AG10803 (cell line): ENCODE data around the gene LTBP3.

Source experiments
- DNase-seq: peaks from one replicate; pipeline ENCODE4 v3.0.0; 2010; ENCODE audit warnings: low read depth
- H3K4me3 ChIP-seq: 2 replicates; pipeline ENCODE4 v1.5.1; 2011; ENCODE audit warnings: mild to moderate bottlenecking, low read length, control low read depth
- CTCF ChIP-seq: conservative IDR thresholded peaks from 2 replicates; pipeline ENCODE4 v1.5.1; 2011; ENCODE audit warnings: mild to moderate bottlenecking, low read length, control low read depth, inconsistent platforms

The LTBP3 gene

DNA sequence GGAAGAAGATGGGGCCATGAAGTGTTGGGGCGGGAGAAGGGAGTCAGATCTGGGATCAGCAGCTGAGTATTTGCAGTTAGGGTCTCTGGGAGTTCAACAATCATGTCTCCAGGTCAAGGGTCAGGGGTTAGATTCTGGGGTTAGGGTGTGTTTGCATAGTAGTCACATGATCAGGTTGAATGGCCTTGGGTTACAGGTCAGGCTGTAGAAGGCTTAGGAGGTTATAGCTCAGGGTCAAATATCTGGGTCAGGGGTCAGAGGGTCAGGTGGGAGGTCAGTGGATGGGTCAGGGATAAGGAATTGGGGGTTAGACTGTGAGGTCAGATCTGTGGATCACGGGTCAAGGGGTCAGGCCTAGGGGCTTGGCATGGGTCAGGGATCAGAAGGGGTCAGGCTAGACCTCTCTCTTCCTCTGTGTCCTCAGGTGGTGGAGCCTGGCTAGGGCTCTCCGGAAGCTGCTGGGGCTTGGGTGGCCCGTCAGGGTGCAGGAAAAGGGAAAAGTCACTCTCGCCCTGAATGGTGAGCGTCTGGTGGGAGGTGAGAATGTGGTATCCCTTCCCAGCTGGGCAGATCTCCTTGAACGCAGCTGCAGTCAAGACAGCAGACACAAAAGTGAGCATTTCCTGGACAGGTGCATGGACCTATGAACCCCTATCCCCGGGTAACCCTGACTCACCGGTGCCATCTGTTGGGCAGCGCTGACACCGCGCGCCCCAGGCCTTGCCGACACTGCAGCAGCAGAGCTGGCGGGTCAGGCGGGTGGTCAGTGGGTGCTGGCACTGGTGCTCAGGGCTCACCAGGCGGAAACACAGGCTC, 6.4 kb downstream of the LTBP3 start:
- peak; percentile 39 for TF ChIP-seq CTCF
- no peak overlapping the region for H3K4me3 ChIP-seq
- no peak for DNase-seq

GRCh38 chr11:65549096-65549495, 9.1 kb downstream of the LTBP3 start:
- no peak for TF ChIP-seq CTCF
- no peak for DNase-seq
- H3K4me3 ChIP-seq = no peak overlapping the region

DNA sequence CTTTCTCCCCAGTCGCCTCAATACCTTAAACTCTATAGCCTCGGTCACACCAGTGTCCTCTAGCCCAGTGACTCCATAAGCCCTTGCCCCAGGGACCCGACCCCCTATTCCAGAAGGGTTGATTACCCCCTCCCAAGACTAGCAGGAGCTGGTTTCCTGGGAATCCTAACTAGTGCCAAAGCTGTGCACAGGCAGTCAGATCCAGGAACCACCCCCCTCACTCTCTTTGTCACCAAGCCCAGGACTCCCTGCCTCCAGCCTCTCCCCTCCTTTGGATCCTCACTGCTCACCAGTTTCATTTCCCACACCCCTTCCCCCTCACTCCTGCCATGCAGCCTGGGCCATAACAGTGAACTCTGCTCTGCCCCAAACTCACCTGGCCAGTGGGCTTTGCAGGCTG, 9.8 kb downstream of the LTBP3 start:
- DNase-seq = no peak
- TF ChIP-seq CTCF = no peak

DNA sequence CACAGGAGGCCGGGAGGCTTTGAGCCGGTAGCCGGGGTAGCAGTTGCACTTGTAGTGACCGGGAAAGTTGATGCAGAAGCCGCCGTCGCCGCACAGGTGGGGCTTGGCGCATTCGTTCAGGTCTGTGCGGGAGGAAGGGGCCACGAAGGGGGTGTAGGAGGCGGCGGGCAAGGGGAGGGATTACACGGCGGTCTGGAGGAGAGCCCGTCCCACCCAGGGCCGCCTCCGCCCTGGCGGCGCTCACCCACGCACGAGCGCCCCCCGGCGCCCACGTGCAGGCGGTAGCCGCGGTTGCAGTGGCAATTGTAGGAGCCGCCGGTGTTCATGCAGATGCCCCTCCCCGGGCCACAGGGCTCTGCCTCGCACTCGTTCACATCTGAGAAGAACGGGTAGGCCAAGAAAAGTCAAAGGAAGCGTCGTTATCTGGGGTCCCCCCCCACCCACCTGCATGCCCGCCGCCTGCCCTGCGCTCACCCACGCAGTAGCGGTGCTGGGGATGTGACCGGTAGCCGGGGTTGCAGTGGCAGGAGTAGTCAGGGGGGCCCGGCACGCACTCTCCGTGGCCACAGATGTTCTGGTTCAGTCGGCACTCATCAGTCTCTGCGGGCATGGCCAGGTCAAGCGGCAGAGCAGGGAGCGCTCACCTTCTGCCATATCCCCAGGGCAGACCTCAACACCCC, 10.6 kb downstream of the LTBP3 start:
- no peak for DNase-seq
- H3K4me3 ChIP-seq = no peak overlapping the region
- no peak for TF ChIP-seq CTCF

More for the DNA sequence above, 9.8 kb downstream of the LTBP3 start:
- H3K4me3 ChIP-seq = no peak overlapping the region

DNA sequence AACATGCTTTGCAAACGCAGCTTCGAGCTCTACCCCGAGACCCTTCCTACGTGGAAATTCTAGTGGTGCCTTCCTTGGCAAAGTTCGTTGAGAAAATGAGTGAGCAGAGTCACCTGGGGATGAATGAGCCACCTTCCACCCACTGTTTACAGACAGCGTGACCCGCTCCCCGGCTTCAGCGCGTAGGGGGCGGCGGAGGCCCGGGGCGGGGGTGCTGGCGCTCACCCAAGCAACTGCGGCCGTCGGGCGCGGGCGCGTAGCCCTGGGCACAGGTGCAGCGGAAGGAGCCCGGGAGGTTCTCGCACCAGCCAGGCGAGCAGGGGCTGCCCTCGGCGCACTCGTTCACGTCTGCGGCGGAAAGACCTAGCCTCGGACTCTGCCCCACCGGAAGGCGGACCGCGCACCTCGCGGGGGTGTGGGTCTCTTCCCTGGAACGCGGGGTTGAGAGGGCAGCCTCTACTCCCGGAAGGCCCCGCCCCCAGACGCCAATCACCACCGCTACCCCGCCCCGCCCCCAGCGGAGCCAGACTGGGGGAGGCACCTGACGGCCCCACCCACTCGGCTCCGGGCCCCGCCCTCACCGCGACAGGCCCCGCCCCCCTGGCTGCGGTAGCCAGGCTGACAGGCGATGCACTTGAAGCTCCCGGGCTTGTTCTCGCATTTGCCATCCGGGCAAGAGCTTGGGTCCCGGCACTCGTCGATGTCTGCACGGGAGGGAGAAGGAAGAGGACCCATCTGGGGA, 11.8 kb downstream of the LTBP3 start:
- H3K4me3 ChIP-seq = no peak overlapping the region
- no peak for TF ChIP-seq CTCF
- DNase-seq = no peak

- no peak overlapping the region for H3K4me3 ChIP-seq
These were observed 12.3 kb downstream of the LTBP3 start for GRCh38 chr11:65545853-65546216.

More at GRCh38 chr11:65545853-65546216, 12.3 kb downstream of the LTBP3 start:
- no peak for DNase-seq
- no peak for TF ChIP-seq CTCF
